B cell (primary cell): ENCODE data around the gene CACNA1H.

Source experiments
- CTCF ChIP-seq: fragments of 200-600 bp; IDR thresholded peaks from one replicate; pipeline ENCODE4 v1.8.0; 2022; ENCODE audit warnings: antibody characterized with exemption, mild to moderate bottlenecking
- EZH2 ChIP-seq: IDR thresholded peaks from 2 replicates; pipeline ENCODE4 v1.6.1; 2012; ENCODE audit warnings: borderline replicate concordance, low read depth, mild to moderate bottlenecking, moderate library complexity, low read length; ENCODE audit not compliant: insufficient read depth, poor library complexity, severe bottlenecking

GRCh38 chr16:1151424-1152122, 1.3 kb upstream of the CACNA1H start:
- TF ChIP-seq CTCF (no peak), EZH2 (no peak)
